Hepatocyte (in vitro differentiated cells): ENCODE data around the gene GALC. TPM values are rescaled to one million over a fixed set of nuclear protein-coding genes. Genes with fewer than 3 reads are reported as not detected.

ENCODE experiments used
- DNase-seq: peaks from one replicate; pipeline ENCODE4 v3.0.0-alpha.2; 2016; ENCODE audit warnings: low spot score
- H2AFZ ChIP-seq: fragments of 200-600 bp; sonication (generic); 2 replicates; pipeline ENCODE4 v1.6.0; 2016; ENCODE audit warnings: antibody characterized with exemption, mild to moderate bottlenecking
- H3K27ac ChIP-seq: fragments of 200-600 bp; sonication (generic); 2 replicates; pipeline ENCODE4 v1.5.1; 2016; ENCODE audit warnings: mild to moderate bottlenecking
- H3K27me3 ChIP-seq: fragments of 200-600 bp; sonication (generic); 2 replicates; pipeline ENCODE4 v1.6.1; 2016
- H3K36me3 ChIP-seq: fragments of 200-600 bp; sonication (generic); replicated peaks from 2 replicates; pipeline ENCODE4 v1.5.1; 2016; ENCODE audit warnings: low read depth; ENCODE audit not compliant: insufficient read depth
- H3K4me1 ChIP-seq: fragments of 200-600 bp; sonication (generic); 2 replicates; pipeline ENCODE4 v1.5.1; 2016; ENCODE audit warnings: mild to moderate bottlenecking, moderate library complexity; ENCODE audit not compliant: insufficient read depth
- H3K4me2 ChIP-seq: fragments of 200-600 bp; sonication (generic); 2 replicates; pipeline ENCODE4 v1.6.0; 2016
- H3K4me3 ChIP-seq: fragments of 200-600 bp; sonication (generic); 2 replicates; pipeline ENCODE4 v1.5.1; 2016; ENCODE audit warnings: mild to moderate bottlenecking
- H3K79me2 ChIP-seq: fragments of 200-600 bp; sonication (generic); 2 replicates; pipeline ENCODE4 v1.6.0; 2017; ENCODE audit warnings: mild to moderate bottlenecking
- H3K9me2 ChIP-seq: fragments of 200-600 bp; sonication (generic); replicated peaks from 2 replicates; pipeline ENCODE4 v1.6.0; 2017; ENCODE audit warnings: mild to moderate bottlenecking; ENCODE audit not compliant: insufficient read depth
- H3K9me3 ChIP-seq: fragments of 200-600 bp; sonication (generic); 2 replicates; pipeline ENCODE4 v1.5.1; 2016; ENCODE audit warnings: low read depth, mild to moderate bottlenecking
- H4K20me1 ChIP-seq: fragments of 200-600 bp; sonication (generic); 2 replicates; pipeline ENCODE4 v1.6.0; 2016; ENCODE audit warnings: mild to moderate bottlenecking; ENCODE audit not compliant: insufficient read depth, poor library complexity, severe bottlenecking
- EZH2 ChIP-seq: fragments of 200-600 bp; sonication (generic); IDR thresholded peaks from 2 replicates; pipeline ENCODE4 v1.6.1; 2016; ENCODE audit warnings: antibody characterized with exemption, mild to moderate bottlenecking, borderline replicate concordance
- EZH2phosphoT487 ChIP-seq: fragments of 200-600 bp; sonication (generic); IDR thresholded peaks from one replicate; pipeline ENCODE4 v1.6.1; 2018; ENCODE audit warnings: antibody characterized with exemption, mild to moderate bottlenecking, low read depth, moderate library complexity; ENCODE audit not compliant: unreplicated experiment, severe bottlenecking
- WGBS: methylation state at CpG from one replicate; pipeline ENCODE4 v1.1.6; 2016; ENCODE audit warnings: low lambda C conversion rate; ENCODE audit errors: missing lambda C conversion rate; 5-methylcytosine and 5-hydroxymethylcytosine counted together
- polyA plus RNA-seq: library from polyadenylated mRNA; unstranded; fragments of >200 nt; fragmentation: Nextera tagmentation; extraction: Ambion mirVana; gene quantifications from 2 replicates; pipeline ENCODE4 v1.2.1, GENCODE V29; 2016
- total RNA-seq: library from RNA; depleted of rRNA; stranded (reverse); fragments of >200 nt; gene quantifications from 2 replicates; pipeline ENCODE4 v1.2.3, GENCODE V29; 2014
- TF ChIP-seq, protein P1 (sequence below): fragments of 200-600 bp; sonication (generic); IDR thresholded peaks from 2 replicates; pipeline ENCODE4 v1.5.1; 2016; ENCODE audit warnings: antibody characterized with exemption, mild to moderate bottlenecking; ENCODE audit not compliant: poor library complexity

Gene GALC
- total and polyA plus RNA-seq, 2 experiments from 2014 or later = 23.0 to 47.5 TPM

DNA sequence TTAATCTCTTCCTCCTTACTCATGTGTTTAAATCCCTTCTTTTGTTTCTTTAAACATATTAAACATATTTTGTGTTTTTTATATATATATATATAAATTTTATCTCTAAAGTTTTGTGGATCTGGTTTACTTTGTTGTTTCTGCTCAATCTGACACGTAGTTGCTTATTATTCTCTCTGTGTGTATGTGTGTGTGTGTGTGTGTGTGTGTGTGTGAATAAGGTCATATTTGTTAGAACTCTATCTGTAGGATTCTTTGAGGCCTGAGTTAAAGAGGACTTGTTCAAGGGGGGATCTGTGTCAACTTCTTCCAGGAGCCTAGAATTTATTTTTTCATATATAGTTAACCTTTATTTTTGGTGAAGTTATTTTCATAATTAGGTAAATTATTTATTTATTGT lies 14.6 kb upstream of the GALC start:
- no peaks in the 10 kb centered on the region for H3K9me3 ChIP-seq
- no peak overlapping the region for H3K27ac ChIP-seq
- H3K79me2 ChIP-seq = no peaks in the 10 kb centered on the region
- no peaks in the 10 kb centered on the region for H3K27me3 ChIP-seq
- WGBS = 86% methylated on average over 1 of the region's 1 CpG
- H4K20me1 ChIP-seq = no peaks in the 10 kb centered on the region
- no peaks in the 10 kb centered on the region for H3K36me3 ChIP-seq
- no peak overlapping the region for H2AFZ ChIP-seq
- H3K9me2 ChIP-seq = no peaks in the 10 kb centered on the region
- DNase-seq = no peak
- no peak overlapping the region for H3K4me3 ChIP-seq
- H3K4me2 ChIP-seq = no peak overlapping the region
- TF ChIP-seq, protein P1, sequence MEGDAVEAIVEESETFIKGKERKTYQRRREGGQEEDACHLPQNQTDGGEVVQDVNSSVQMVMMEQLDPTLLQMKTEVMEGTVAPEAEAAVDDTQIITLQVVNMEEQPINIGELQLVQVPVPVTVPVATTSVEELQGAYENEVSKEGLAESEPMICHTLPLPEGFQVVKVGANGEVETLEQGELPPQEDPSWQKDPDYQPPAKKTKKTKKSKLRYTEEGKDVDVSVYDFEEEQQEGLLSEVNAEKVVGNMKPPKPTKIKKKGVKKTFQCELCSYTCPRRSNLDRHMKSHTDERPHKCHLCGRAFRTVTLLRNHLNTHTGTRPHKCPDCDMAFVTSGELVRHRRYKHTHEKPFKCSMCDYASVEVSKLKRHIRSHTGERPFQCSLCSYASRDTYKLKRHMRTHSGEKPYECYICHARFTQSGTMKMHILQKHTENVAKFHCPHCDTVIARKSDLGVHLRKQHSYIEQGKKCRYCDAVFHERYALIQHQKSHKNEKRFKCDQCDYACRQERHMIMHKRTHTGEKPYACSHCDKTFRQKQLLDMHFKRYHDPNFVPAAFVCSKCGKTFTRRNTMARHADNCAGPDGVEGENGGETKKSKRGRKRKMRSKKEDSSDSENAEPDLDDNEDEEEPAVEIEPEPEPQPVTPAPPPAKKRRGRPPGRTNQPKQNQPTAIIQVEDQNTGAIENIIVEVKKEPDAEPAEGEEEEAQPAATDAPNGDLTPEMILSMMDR = no peak
- TF ChIP-seq EZH2 (no peak), EZH2phosphoT487 (no peak)
- H3K4me1 ChIP-seq = no peaks in the 10 kb centered on the region

DNA sequence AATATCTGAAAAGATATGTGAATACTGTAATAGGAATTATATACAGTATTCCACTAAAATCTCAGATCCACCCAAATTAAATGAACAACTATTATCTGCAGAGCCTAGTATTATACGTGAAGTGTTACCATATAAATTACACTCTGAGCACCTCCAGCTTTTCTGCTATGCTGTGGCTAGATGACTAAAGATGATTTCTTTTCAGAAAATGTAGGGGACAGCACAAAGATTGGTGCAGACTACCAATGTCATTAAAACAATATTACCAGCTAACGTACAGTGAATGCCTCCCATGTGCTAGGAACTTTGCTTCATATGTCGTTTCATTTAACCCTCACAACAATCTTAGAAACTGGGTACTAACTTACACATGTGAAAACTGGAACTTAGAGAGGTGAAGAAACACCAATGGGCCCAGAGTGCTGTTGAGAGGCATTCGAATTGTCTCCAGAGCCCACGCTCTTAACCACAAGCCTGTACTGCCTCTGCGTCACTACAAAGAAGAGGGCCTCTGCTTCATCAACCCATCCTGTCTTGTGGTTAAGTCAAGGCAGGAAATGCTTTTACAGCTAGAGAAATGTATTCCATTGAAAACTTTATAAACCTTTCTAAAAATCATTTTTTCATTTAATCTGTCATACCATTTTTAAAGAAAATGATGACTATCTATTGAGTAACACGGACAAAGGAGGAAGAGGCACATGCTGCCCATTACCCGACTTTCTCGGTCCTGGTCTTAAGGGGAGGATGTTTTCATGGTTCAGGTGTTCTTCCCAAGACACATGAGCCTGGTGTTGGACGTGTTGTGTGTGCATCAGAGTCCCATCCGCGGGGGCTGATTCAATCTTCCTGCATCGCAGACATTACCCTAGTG lies 13.2 kb upstream of the GALC start:
- H3K4me3 ChIP-seq = no peak overlapping the region
- H4K20me1 ChIP-seq = no peaks in the 10 kb centered on the region
- TF ChIP-seq EZH2phosphoT487 (no peak), EZH2 (no peak)
- TF ChIP-seq, protein P1 = no peak
- no peak for DNase-seq
- H3K4me1 ChIP-seq = no peaks in the 10 kb centered on the region
- no peak overlapping the region for H3K4me2 ChIP-seq
- H3K27me3 ChIP-seq = no peaks in the 10 kb centered on the region
- H3K36me3 ChIP-seq = no peaks in the 10 kb centered on the region
- H3K79me2 ChIP-seq = no peaks in the 10 kb centered on the region
- no peaks in the 10 kb centered on the region for H3K9me2 ChIP-seq
- WGBS = 88% methylated on average over 13 of the region's 13 CpGs
- H3K27ac ChIP-seq = no peak overlapping the region
- no peaks in the 10 kb centered on the region for H3K9me3 ChIP-seq
- no peak overlapping the region for H2AFZ ChIP-seq

DNA sequence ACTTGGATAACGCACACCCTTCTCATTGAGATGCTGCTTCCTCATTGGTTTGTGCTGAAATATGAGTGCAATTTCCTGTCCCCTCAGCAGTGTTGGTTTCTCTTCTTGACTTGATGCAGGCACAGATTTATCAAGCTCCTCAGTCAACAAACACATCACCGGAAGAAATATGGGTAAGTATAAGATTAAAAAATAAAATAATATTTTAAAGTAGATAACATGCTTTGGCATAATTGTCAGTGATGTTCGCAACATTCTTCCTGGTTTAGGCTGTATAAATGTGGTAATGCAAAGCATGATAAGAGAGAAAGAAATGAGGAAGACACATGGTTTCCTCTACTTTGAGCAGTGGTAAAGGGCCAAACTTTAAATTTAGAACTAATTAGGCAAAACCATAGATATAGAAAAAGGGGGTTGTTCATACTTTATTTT lies 12.1 kb upstream of the GALC start, which contains the start of gene GPR65:
Gene GPR65 (plus strand): TSS at position 86 of the 432 bp plus-strand sequence. CDS start 5,713 bp downstream, outside the sequence.
- H3K9me3 ChIP-seq = no peaks in the 10 kb centered on the region
- no peaks in the 10 kb centered on the region for H4K20me1 ChIP-seq
- H3K4me1 ChIP-seq = no peaks in the 10 kb centered on the region
- no peaks in the 10 kb centered on the region for H3K9me2 ChIP-seq
- TF ChIP-seq EZH2 (no peak), EZH2phosphoT487 (no peak)
- TF ChIP-seq, protein P1 = no peak
- no peak within 1 kb of the TSS for H3K4me3 ChIP-seq
- no peak within 1 kb of the TSS for H3K4me2 ChIP-seq
- no peak within 1 kb of the TSS for H2AFZ ChIP-seq
- H3K36me3 ChIP-seq = no peaks in the 10 kb centered on the region
- no peaks in the 10 kb centered on the region for H3K79me2 ChIP-seq
- no peak within 1 kb of the TSS for H3K27ac ChIP-seq
- no peaks in the 10 kb centered on the region for H3K27me3 ChIP-seq
- WGBS = 87% methylated on average over 3 of the region's 3 CpGs
- no peak for DNase-seq
